CD4-positive, alpha-beta T cell treated with Interferon alpha-2 for 1 hour (primary cell): ENCODE measurements around the gene ACER1.
"Not testable (repeated sequence)": the region's sequence is repeated elsewhere in the genome, so short reads cannot be mapped to it uniquely, and the experiment has no call there.

ENCODE experiments used
- DNase-seq, 2 donors: peaks; one replicate each; pipeline ENCODE4 v3.0.0-alpha.2; 2020 to 2022

ACER1 gene

GRCh38 chr19:6355321-6356040, 22.1 kb upstream of the ACER1 start:
- not testable (repeated sequence) for DNase-seq

DNA sequence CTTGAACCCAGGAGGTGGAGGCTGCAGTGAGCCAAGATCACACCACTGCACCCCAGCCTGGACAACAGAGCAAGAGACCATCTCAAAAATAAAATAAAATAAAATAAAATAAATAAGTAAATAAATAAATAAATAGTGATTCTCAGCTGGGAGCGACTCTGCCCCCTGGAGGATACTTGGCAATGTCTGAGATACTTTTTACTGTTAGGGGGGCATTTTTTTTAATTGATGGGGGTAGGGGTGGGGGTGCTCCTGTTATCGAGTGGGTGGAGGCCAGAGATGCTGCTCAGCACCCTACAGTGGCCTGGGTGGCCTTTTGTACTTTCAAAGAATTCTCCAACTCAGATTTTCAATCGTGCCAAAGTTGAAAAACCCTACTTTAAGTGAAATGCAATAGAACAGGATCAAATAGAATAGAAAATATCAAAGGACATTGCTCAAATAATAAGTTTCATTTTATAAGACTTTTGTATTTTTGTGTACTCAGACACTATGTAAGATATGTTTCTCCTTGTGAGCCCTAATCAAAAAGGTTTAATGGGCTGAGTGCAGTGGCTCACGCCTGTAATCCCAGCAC, 20.8 kb upstream of the ACER1 start:
- DNase-seq: no peak

DNA sequence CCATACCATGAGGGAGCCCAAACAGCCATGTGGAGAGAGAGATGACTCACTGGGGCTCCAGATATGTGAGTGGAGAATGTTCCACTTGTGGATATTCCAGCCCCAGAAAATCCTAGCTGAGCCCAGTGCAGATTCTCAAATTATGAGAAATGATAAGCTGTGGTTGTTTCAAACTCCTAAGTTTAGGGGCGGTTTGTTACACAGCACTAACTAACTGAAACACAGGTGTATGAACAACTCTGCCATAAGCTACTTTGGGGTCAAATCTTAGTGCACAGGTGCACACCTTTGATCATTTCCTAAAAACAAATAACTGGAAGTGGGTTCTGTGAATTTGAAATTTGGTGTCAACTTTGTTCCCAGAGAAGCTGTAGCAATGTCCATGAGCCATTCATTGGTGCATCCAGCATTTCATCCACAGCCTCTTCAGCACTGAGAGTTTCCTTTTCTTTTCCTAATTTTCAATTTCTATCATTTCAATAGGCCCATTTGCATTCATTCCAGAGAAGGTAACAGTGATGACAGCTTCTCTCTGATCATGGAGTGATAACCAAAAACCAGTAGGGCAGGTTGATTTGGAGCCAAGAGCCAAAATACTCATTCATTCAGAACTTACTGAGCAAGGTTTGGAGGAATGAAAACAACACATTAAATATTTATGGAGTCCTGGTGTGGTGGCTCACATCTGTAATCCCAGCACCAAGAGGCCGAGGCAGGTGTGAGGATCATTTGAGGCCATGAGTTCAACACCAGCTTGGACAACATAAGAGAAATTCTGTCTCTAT, 19.2 kb upstream of the ACER1 start:
- no peak for DNase-seq

DNA sequence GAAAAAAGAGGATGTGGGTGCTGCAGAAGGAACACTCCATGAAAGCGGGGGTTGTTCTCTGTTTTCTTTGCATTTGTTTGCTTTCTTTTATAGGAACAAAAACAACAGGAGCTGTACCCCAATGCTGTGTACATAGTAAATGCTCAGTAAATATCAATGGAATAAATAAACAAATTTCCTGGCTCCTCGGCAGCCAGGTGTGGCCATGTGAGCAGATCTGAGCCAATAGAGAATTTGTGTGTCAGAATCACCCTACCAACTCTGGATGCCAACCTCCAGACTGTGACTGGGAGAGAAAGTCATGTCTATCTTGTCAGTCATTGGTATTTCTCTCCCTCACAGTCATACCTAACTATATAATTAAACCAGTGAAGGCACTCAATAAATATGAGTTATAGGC, 17.3 kb upstream of the ACER1 start:
- DNase-seq: no peak

DNA sequence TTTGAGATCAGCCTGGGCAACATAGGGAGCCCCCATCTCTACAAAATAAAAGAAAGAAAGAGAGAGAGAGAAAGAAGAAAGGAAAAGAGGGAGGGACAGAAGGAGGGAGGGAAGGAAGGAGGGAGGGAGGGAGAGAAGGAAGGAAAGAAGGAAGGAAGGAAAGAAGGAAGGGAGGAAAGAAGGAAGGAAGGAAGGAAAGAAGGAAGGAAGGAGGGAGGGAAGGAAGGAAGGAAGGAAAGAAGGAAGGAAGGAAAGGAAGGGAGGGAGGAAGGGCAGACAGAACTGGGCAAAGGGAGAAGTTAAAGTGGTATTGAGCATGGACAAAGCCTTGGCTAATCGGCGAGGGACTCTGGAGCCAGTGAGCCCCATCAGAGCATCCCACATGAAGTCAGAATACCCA, 15.9 kb upstream of the ACER1 start:
- DNase-seq: not testable (repeated sequence)

GRCh38 chr19:6343462-6343861, 10.1 kb upstream of the ACER1 start:
- no peak for DNase-seq

DNA sequence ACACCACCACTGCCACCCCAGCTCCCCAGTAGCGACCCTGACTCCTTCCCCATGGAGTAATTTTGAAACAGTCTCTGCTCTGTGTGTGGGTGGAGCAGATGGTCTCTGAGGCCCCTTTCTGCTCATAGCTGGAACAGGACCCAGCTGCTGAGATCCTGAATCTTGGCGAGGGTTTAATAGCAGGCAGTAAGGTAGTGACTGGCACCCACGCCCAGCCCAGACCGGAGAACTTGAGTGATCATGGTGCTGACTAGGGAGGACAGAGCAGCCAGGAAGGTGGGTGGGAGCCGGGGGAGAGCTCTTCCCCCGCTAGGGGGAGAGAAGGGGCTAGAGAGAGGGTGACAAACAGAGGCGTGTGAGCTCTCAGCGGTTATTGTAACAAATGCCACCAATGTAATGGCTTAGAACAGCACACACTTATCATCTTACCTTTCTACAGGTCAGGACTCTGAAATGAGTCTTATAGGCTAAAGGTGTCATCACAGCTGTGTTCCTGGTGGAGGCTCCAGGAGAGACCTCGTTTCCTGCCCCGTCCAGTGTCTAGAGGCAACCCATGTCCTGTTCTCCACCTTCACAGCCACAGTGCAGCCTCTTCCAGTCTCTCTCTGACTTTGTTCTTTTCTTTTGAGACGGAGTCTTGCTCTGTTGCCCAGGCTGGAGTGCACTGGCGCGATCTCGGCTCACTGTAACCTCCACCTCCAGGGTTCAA, 7.2 kb upstream of the ACER1 start:
- no peak for DNase-seq

GRCh38 chr19:6334490-6335285, 1.3 kb upstream of the ACER1 start:
- no peak for DNase-seq

DNA sequence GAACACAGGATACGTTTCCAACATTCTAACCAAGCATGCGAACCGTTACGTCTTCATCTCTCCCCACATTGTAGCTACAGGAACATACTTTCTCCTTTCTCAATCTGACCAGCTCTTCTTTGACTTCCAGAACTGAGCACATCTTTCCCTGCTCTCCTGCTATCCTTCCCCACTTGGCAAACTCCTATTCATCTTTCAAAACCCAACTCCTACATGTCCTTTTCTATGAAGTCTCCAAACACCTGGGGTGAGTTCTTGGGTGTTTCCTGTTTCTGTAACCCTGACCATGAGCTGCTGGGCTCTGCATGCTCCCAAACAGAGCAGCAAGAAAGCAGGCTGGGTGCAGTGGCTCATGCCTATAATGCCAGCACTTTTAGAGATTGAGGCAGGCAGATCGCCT, 6.6 kb downstream of the ACER1 start:
- DNase-seq: no peak

DNA sequence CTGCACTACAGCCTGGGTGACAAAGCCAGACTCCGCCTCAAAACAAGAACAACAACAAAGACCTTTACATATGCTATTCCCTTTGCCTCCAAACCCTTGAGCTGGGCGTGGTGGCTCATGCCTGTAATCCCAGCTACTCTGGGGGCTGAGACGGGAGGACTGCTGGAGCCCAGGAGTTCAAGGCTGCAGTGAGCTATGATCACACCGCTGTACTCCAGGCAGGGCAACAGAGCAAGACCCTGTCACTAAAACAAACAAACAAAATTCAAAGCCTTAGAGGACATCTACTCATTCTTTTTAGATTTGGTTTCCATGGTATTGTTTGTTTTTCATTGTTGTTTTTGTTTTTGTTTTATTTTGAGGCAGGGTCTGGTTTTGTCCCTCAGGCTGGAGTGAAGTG, 7.8 kb downstream of the ACER1 start:
- no peak for DNase-seq

GRCh38 chr19:6324757-6325156, 8.7 kb downstream of the ACER1 start:
- DNase-seq: no peak

- no peak for DNase-seq
Measured at GRCh38 chr19:6322284-6322683, 11.1 kb downstream of the ACER1 start.

GRCh38 chr19:6319376-6319775, 14.0 kb downstream of the ACER1 start:
- no peak for DNase-seq

DNA sequence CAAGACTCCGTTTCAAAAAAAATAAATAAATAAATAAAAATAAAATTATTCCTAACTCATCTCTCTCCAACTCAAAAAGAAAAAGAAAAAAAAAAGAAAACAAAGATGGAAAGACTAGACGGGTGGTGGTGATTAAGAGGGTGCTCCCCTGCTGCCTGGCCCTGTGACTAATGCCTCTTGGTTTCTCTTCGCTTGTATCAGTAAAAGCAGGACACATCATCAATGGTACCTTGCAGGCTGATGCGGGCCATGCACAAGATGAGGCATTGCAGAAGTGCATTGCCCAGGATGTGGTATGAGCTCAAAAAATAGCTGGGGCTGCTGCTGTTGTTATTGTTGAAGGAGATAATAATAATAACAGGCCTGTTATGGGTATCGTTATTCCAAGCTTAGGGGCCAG, 14.6 kb downstream of the ACER1 start:
- DNase-seq: no peak

GRCh38 chr19:6315646-6316045, 17.8 kb downstream of the ACER1 start:
- not testable (repeated sequence) for DNase-seq

DNA sequence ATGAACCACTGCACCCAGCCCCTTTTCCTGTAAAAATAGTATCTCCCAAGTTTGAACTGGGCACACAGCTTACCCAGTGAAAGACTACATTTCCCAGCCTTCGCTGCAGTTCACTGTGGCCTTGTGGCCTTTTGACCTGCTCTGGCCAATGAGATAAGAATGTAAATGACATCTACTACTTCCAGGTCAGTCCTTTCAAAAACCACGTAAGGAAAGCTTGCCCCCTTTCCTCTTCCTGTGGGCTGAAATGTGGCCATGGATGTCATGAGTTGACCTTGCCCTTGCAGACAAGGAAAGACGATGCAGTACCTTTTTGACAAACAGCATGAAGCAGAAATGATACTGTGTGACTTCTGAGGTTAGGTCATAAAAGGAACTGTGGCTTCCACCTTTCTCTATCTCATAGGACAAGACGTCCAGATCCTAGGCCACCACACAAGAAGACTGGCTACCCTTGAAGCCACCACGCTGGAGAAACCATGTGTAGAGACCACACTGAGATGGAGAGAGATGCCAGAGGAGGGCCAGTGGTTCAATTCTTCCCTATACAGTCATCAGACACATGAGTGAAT, 19.9 kb downstream of the ACER1 start:
- no peak for DNase-seq

GRCh38 chr19:6312018-6312417, 21.4 kb downstream of the ACER1 start:
- no peak for DNase-seq

DNA sequence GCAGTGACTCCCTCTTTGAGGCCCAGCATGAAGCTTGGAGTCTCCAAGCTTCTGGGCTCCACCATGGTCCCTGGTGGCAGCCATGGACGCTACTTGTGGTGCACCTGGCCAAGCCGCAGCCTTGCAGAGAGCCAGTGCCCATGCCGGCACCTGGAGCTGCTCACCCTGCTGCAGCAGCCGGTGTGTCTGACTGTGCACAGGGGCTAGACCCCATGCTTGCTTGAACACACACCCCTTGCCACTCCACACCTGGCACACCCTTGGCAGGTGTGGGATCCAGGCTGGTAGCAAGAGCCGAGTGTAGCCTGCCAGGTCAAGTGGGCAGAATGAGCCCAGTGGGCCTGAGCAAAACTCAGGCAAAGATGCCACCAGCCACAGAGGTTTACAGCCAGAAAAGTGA, 35.0 kb downstream of the ACER1 start:
- DNase-seq: no peak

- DNase-seq: no peak
Measured at GRCh38 chr19:6297202-6297601, 36.2 kb downstream of the ACER1 start.

DNA sequence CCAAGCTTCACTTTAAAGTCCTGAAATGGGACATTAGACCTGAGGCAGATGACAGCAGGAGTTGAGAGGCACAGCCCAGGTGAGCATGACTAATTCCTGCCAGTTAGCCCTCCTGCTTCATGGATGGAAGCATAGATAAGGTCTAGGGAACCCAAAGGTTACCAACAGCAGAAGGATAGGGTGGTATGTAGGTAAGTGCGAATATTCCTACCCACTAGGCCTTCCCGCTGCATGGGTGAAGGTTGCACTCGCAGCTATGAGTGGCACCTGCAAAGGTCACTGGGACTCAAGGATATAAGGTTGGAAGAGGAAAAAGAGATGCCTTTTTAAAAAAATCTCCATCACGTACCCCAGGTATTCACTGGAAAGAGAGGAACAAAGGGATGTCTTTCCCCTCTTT, 41.4 kb downstream of the ACER1 start:
- DNase-seq: no peak

- no peak for DNase-seq
Measured at GRCh38 chr19:6288737-6289136, 44.7 kb downstream of the ACER1 start.

- DNase-seq: no peak
Measured at GRCh38 chr19:6287269-6287885, 46.0 kb downstream of the ACER1 start.
